Measurements from ENCODE around the gene ZNF480.
"Not testable (repeated sequence)": the region's sequence is repeated elsewhere in the genome, so short reads cannot be mapped to it uniquely, and the experiment has no call there.

The ZNF480 gene

GRCh38 chr19:52296773-52297600, at the start of gene ZNF480:
Gene ZNF480 (plus strand): TSS chr19:52297169. CDS start chr19:52300413, 3,244 bp downstream.
- peaks cover 72% of the 10 kb centered on the region for H3K36me3 Mint-ChIP-seq (ENCODE audit: low read depth)
- H3K27ac Mint-ChIP-seq = peak within 1 kb of the TSS; percentile 77
- DNase-seq = peak; percentile 81
- peaks cover 83% of the 10 kb centered on the region for H3K9me3 Mint-ChIP-seq
- peak within 1 kb of the TSS; percentile 89 for H3K4me3 Mint-ChIP-seq
- peaks cover 20% of the 10 kb centered on the region for H3K4me1 Mint-ChIP-seq
- TF ChIP-seq CTCF (IDR thresholded peaks at IDR 0.05) = no peak
- H3K27me3 Mint-ChIP-seq (ENCODE audit: low read depth, poor library complexity) = peaks cover 15% of the 10 kb centered on the region

GRCh38 chr19:52248241-52248640, 48.7 kb upstream of the ZNF480 start:
- peaks cover 9% of the 10 kb centered on the region for H3K36me3 Mint-ChIP-seq (ENCODE audit: low read depth)
- H3K9me3 Mint-ChIP-seq = peaks cover 34% of the 10 kb centered on the region
- DNase-seq = peak; percentile 6
- H3K4me1 Mint-ChIP-seq = no peaks in the 10 kb centered on the region
- peak; percentile 18 for TF ChIP-seq CTCF (IDR thresholded peaks at IDR 0.05)
- peaks cover 3% of the 10 kb centered on the region for H3K27me3 Mint-ChIP-seq (ENCODE audit: low read depth, poor library complexity)
- no peak overlapping the region for H3K4me3 Mint-ChIP-seq
- H3K27ac Mint-ChIP-seq = peak overlapping the region; percentile 4

- Mint-ChIP-seq H3K27me3 (ENCODE audit: low read depth, poor library complexity) (peaks cover 13% of the 10 kb centered on the region), H3K4me1 (no peaks in the 10 kb centered on the region), H3K36me3 (ENCODE audit: low read depth) (no peaks in the 10 kb centered on the region), H3K9me3 (peaks cover 34% of the 10 kb centered on the region), H3K4me3 (no peak overlapping the region), H3K27ac (no peak overlapping the region)
- DNase-seq = no peak
- no peak for TF ChIP-seq CTCF (IDR thresholded peaks at IDR 0.05)
Measured at GRCh38 chr19:52258426-52258825, 38.5 kb upstream of the ZNF480 start.

GRCh38 chr19:52265556-52265955, 31.4 kb upstream of the ZNF480 start:
- not testable (repeated sequence) for DNase-seq, H3K27ac Mint-ChIP-seq, H3K4me1 Mint-ChIP-seq, H3K4me3 Mint-ChIP-seq
- peaks cover 31% of the 10 kb centered on the region for H3K9me3 Mint-ChIP-seq
- peaks cover 14% of the 10 kb centered on the region for H3K27me3 Mint-ChIP-seq (ENCODE audit: low read depth, poor library complexity)
- peaks cover 11% of the 10 kb centered on the region for H3K36me3 Mint-ChIP-seq (ENCODE audit: low read depth)

GRCh38 chr19:52269338-52270261, 27.4 kb upstream of the ZNF480 start, which contains the start of gene ZNF766:
Gene ZNF766 (plus strand): TSS chr19:52269587. CDS start chr19:52269614, 27 bp downstream.
- TF ChIP-seq CTCF (IDR thresholded peaks at IDR 0.05) = no peak
- peaks cover 72% of the 10 kb centered on the region for H3K9me3 Mint-ChIP-seq
- peak; percentile 98 for DNase-seq
- peaks cover 52% of the 10 kb centered on the region for H3K36me3 Mint-ChIP-seq (ENCODE audit: low read depth)
- peaks cover 13% of the 10 kb centered on the region for H3K27me3 Mint-ChIP-seq (ENCODE audit: low read depth, poor library complexity)
- H3K4me1 Mint-ChIP-seq = peaks cover 25% of the 10 kb centered on the region
- H3K4me3 Mint-ChIP-seq = peak within 1 kb of the TSS; percentile 100
- peak within 1 kb of the TSS; percentile 99 for H3K27ac Mint-ChIP-seq

Data from nephron progenitor cell (in vitro differentiated cells).